Erythroblast (primary cell): ENCODE results near the gene WFIKKN2.

Experiments used
- GATA1 ChIP-seq: IDR thresholded peaks from 2 replicates; pipeline ENCODE4 v1.6.1; 2011; ENCODE audit warnings: low read depth, mild to moderate bottlenecking, control low read depth, low read length, moderate library complexity
- POLR2A ChIP-seq: IDR thresholded peaks from 2 replicates; pipeline ENCODE4 v1.6.1; 2011; ENCODE audit warnings: mild to moderate bottlenecking, low read length

DNA sequence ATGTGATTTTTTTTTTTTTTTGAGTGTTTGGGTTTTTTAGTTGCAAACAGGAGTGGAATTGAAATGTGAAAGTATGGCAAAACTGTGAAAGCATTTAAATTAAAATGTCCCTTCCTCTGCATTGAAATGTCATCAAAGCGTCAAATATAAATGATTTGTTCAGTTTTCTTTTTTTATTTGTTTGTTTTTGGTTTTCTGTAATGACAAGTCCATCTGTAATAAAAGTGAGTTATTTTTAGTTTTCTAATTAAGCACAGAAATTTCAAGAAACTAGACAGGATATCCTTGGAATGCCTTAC lies 32.7 kb downstream of the WFIKKN2 start:
- TF ChIP-seq POLR2A: no peak
- TF ChIP-seq GATA1: no peak
